LNCaP clone FGC (cell line): ENCODE results near the gene CFAP61.

ENCODE experiments used
- DNase-seq: peaks from one replicate; pipeline ENCODE4 v3.0.0-alpha.2; 2011; ENCODE audit warnings: low read depth
- H3K4me3 ChIP-seq: 2 replicates; pipeline ENCODE4 v1.5.1; 2011; ENCODE audit warnings: mild to moderate bottlenecking, low read depth, low read length, control low read depth
- TF ChIP-seq, protein P1 (sequence below): IDR thresholded peaks from 2 replicates; pipeline ENCODE4 v1.5.1; 2012; ENCODE audit warnings: mild to moderate bottlenecking; ENCODE audit not compliant: control insufficient read depth, insufficient read depth; ENCODE audit errors: extremely low read depth

CFAP61 gene

DNA sequence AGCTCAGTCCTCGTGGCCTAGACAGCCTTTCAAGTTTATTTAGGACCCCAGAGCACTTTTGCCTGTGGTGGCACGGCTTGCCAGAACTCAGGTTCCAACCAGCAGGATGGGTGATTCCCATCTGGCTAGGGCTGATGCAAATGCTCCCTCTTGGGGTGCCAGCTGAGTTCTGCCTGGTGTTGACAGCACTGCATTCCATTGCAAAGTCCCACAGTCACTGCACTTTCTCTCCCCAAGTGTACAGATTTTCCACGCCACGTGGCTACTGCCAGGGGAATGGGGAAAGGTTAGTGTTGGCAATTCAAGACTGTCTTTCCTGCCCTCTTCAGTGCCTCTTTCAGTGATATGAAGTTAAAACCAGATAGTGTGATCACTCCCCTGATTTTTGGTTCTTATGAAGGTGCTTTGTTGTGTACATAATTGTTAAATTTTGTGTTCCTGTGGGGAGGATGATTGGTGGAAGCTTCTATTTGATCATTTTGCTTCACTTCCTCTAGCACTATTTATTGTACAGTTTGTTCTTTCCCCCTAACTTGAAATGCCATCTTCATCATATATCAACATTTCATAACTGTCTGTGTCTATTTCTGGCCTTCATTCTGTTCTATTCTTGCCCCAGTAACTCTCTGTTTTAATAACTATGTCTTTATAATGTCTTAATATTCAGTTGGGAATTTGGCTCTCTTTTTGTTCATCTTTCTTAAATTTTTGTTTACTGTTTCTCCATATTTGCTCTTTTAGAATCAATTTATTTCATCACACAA, 86.2 kb downstream of the CFAP61 start:
- DNase-seq, result no peak
- TF ChIP-seq, protein P1, sequence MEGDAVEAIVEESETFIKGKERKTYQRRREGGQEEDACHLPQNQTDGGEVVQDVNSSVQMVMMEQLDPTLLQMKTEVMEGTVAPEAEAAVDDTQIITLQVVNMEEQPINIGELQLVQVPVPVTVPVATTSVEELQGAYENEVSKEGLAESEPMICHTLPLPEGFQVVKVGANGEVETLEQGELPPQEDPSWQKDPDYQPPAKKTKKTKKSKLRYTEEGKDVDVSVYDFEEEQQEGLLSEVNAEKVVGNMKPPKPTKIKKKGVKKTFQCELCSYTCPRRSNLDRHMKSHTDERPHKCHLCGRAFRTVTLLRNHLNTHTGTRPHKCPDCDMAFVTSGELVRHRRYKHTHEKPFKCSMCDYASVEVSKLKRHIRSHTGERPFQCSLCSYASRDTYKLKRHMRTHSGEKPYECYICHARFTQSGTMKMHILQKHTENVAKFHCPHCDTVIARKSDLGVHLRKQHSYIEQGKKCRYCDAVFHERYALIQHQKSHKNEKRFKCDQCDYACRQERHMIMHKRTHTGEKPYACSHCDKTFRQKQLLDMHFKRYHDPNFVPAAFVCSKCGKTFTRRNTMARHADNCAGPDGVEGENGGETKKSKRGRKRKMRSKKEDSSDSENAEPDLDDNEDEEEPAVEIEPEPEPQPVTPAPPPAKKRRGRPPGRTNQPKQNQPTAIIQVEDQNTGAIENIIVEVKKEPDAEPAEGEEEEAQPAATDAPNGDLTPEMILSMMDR, result no peak
- no peak overlapping the region for H3K4me3 ChIP-seq

- DNase-seq, result no peak
- no peak overlapping the region for H3K4me3 ChIP-seq
- TF ChIP-seq, protein P1, result no peak
Observed at GRCh38 chr20:20139403-20139802, 87.1 kb downstream of the CFAP61 start.

- no peak for DNase-seq
- H3K4me3 ChIP-seq, result no peak overlapping the region
- TF ChIP-seq, protein P1, result no peak
Observed at GRCh38 chr20:20143165-20143564, 90.8 kb downstream of the CFAP61 start.

GRCh38 chr20:20143646-20144045, 91.3 kb downstream of the CFAP61 start:
- no peak for DNase-seq
- TF ChIP-seq, protein P1, result no peak

GRCh38 chr20:20148779-20149178, 96.4 kb downstream of the CFAP61 start:
- H3K4me3 ChIP-seq, result no peak overlapping the region
- TF ChIP-seq, protein P1, result no peak
- no peak for DNase-seq

More at GRCh38 chr20:20143646-20144045, 91.3 kb downstream of the CFAP61 start:
- H3K4me3 ChIP-seq, result no peak overlapping the region

- no peak overlapping the region for H3K4me3 ChIP-seq
- DNase-seq, result no peak
- TF ChIP-seq, protein P1, result no peak
Observed at GRCh38 chr20:20150241-20150640, 97.9 kb downstream of the CFAP61 start.

GRCh38 chr20:20160520-20160919, 108.2 kb downstream of the CFAP61 start:
- DNase-seq, result no peak
- H3K4me3 ChIP-seq, result no peak overlapping the region
- TF ChIP-seq, protein P1, result no peak
